ENCODE data around the gene KLHL12. TPM values are rescaled to one million over a fixed set of nuclear protein-coding genes. Genes with fewer than 3 reads are reported as not detected.

Gene KLHL12
- total RNA-seq, 1 donor from 2014 or later = 31.5 TPM

DNA sequence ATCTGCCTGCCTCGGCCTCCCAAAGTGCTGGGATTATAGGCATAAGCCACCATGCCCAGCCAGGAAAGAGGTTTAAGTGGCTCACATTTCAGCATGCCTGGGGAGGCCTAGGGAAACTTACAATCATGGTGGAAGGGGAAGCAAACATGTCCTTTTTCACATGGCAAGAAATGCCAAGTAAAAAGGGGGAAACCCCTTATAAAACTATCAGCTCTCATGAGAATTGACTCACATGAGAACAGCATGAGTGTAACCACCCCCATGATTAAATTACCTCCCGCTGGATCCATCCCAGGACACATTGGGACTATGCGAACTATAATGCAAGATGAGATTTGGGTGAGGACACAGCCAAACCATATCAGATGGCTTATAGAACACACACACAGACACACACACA is 8.8 kb upstream of the KLHL12 start:
- no peak for DNase-seq (ENCODE audit: low spot score)
- Mint-ChIP-seq H3K36me3 (ENCODE audit: low read depth, unreplicated experiment) (peaks cover 4% of the 10 kb centered on the region), H3K4me1 (ENCODE audit: unreplicated experiment) (no peaks in the 10 kb centered on the region), H3K27me3 (ENCODE audit: unreplicated experiment) (no peaks in the 10 kb centered on the region), H3K4me3 (ENCODE audit: unreplicated experiment) (no peak overlapping the region), H3K9me3 (ENCODE audit: unreplicated experiment) (no peaks in the 10 kb centered on the region), H3K27ac (ENCODE audit: unreplicated experiment) (no peak overlapping the region)
- TF ChIP-seq, protein P1, sequence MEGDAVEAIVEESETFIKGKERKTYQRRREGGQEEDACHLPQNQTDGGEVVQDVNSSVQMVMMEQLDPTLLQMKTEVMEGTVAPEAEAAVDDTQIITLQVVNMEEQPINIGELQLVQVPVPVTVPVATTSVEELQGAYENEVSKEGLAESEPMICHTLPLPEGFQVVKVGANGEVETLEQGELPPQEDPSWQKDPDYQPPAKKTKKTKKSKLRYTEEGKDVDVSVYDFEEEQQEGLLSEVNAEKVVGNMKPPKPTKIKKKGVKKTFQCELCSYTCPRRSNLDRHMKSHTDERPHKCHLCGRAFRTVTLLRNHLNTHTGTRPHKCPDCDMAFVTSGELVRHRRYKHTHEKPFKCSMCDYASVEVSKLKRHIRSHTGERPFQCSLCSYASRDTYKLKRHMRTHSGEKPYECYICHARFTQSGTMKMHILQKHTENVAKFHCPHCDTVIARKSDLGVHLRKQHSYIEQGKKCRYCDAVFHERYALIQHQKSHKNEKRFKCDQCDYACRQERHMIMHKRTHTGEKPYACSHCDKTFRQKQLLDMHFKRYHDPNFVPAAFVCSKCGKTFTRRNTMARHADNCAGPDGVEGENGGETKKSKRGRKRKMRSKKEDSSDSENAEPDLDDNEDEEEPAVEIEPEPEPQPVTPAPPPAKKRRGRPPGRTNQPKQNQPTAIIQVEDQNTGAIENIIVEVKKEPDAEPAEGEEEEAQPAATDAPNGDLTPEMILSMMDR (IDR thresholded peaks at IDR 0.05; ENCODE audit: unreplicated experiment) = no peak

DNA sequence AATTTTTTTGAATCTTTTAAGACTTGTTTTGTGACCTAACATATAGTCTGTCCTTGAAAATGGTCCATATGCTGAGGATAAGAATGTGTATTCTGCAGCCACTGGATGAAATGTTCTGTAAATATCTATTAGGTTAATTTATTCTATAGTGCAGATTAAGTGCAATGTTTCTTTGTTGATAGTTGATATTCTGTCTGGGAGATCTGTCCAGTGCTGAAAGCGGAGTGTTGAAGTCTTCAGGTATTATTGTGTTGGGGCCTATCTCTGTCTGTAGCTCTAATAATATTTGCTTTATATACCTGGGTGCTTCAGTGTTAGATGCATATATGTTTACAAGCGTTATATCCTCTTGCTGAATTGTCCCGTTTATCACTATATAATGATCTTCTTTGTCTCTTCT is 7.7 kb upstream of the KLHL12 start:
- no peak for DNase-seq (ENCODE audit: low spot score)
- H3K4me1 Mint-ChIP-seq (ENCODE audit: unreplicated experiment) = no peaks in the 10 kb centered on the region
- no peaks in the 10 kb centered on the region for H3K36me3 Mint-ChIP-seq (ENCODE audit: low read depth, unreplicated experiment)
- TF ChIP-seq, protein P1 (IDR thresholded peaks at IDR 0.05; ENCODE audit: unreplicated experiment) = no peak
- H3K4me3 Mint-ChIP-seq (ENCODE audit: unreplicated experiment) = no peak overlapping the region
- H3K27ac Mint-ChIP-seq (ENCODE audit: unreplicated experiment) = no peak overlapping the region
- no peaks in the 10 kb centered on the region for H3K9me3 Mint-ChIP-seq (ENCODE audit: unreplicated experiment)
- H3K27me3 Mint-ChIP-seq (ENCODE audit: unreplicated experiment) = peaks cover 2% of the 10 kb centered on the region

DNA sequence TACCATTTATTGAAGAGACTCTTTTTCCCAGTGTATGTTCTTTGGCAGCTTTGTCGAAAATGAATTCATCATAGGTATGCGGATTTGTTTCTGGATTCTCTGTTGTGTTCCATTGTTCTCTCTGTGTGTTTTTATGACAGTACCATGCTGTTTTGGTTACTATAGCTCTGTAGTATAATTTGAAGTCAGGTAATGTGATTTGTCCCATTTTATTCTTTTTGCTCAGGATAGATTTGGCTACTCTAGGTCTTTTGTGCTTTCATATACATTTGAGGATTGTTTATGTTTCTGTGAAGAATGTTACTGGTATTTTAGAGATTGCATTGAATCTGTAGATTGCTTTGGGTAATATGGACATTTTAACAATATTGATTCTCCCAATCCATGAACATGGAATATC is 5.4 kb upstream of the KLHL12 start:
- TF ChIP-seq, protein P1 (IDR thresholded peaks at IDR 0.05; ENCODE audit: unreplicated experiment) = no peak
- no peak overlapping the region for H3K27ac Mint-ChIP-seq (ENCODE audit: unreplicated experiment)
- H3K4me1 Mint-ChIP-seq (ENCODE audit: unreplicated experiment) = no peaks in the 10 kb centered on the region
- DNase-seq (ENCODE audit: low spot score) = no peak
- no peaks in the 10 kb centered on the region for H3K9me3 Mint-ChIP-seq (ENCODE audit: unreplicated experiment)
- peaks cover 2% of the 10 kb centered on the region for H3K27me3 Mint-ChIP-seq (ENCODE audit: unreplicated experiment)
- no peaks in the 10 kb centered on the region for H3K36me3 Mint-ChIP-seq (ENCODE audit: low read depth, unreplicated experiment)
- H3K4me3 Mint-ChIP-seq (ENCODE audit: unreplicated experiment) = no peak overlapping the region

DNA sequence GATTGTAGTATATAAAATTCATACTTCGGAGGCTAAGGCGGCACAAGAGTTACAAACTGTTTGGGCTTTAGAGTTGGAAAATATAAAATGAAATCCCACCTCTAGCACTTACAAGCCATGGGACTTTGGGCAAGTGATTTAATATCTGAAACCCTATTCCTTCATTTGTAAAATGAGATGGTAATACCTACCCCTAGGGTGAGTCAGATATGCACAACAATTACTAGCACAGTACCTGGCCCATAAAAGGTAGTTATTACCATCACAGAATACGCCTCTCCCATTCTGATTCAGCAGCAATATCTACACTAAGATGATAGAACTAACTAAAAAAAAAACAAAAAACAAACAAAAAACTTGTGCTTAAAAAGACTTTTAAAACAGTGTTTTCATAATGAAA is 3.5 kb downstream of the KLHL12 start:
- TF ChIP-seq, protein P1 (IDR thresholded peaks at IDR 0.05; ENCODE audit: unreplicated experiment) = no peak
- Mint-ChIP-seq H3K27me3 (ENCODE audit: unreplicated experiment) (no peaks in the 10 kb centered on the region), H3K4me1 (ENCODE audit: unreplicated experiment) (peaks cover 8% of the 10 kb centered on the region), H3K27ac (ENCODE audit: unreplicated experiment) (no peak overlapping the region), H3K36me3 (ENCODE audit: low read depth, unreplicated experiment) (peaks cover 13% of the 10 kb centered on the region), H3K4me3 (ENCODE audit: unreplicated experiment) (no peak overlapping the region), H3K9me3 (ENCODE audit: unreplicated experiment) (no peaks in the 10 kb centered on the region)
- DNase-seq (ENCODE audit: low spot score) = no peak

DNA sequence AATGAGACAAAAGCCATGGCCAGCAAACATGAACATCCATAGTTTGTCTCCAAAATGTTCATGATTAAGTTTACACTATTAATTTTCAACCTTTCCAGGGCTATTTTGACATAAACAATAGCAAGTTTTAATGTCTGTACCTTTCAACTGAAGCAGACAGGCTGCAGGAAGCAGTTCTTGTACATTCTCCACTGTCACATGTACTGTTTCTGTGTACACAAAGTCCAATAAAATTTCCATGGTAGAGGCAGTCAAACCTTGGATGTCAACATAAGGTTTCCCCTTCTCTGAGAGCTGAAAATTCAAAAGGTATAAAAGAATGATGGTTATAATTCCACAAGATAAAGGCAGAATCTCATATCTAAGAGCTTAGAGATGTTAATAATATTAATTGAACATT is 7.4 kb downstream of the KLHL12 start:
- Mint-ChIP-seq H3K4me1 (ENCODE audit: unreplicated experiment) (no peaks in the 10 kb centered on the region), H3K4me3 (ENCODE audit: unreplicated experiment) (no peak overlapping the region), H3K9me3 (ENCODE audit: unreplicated experiment) (no peaks in the 10 kb centered on the region), H3K27ac (ENCODE audit: unreplicated experiment) (no peak overlapping the region), H3K36me3 (ENCODE audit: low read depth, unreplicated experiment) (peaks cover 9% of the 10 kb centered on the region), H3K27me3 (ENCODE audit: unreplicated experiment) (no peaks in the 10 kb centered on the region)
- DNase-seq (ENCODE audit: low spot score) = no peak
- TF ChIP-seq, protein P1 (IDR thresholded peaks at IDR 0.05; ENCODE audit: unreplicated experiment) = no peak

All from endothelial cell (in vitro differentiated cells).